ENCODE measurements around the gene MRE11. TPM values are rescaled to one million over a fixed set of nuclear protein-coding genes. Genes with fewer than 3 reads are reported as not detected.

Gene MRE11
- total RNA-seq, 3 donors from 2014 or later: 18.1 to 33.1 (median 22.3) TPM

- intact Hi-C loops (cut with DNase I; ENCODE audit: low total_unique reads): no loop called here
- Histone ChIP-seq H3K9me3 (no peaks in the 10 kb centered on the region), H3K27ac (no peak overlapping the region), H3K27me3 (peaks cover 0 to 16% of the 10 kb centered on the region in 2 donors), H3K4me1 (no peaks in the 10 kb centered on the region), H3K4me3 (no peak overlapping the region), H3K36me3 (no peaks in the 10 kb centered on the region)
- DNase-seq (ENCODE audit: low spot score in 2 of 2): no peak
- no peak for TF ChIP-seq POLR2AphosphoS5 (IDR thresholded peaks at IDR 0.05)
- no peak for TF ChIP-seq POLR2A (IDR thresholded peaks at IDR 0.05)
- TF ChIP-seq CTCF (IDR thresholded peaks at IDR 0.05): no peak
Measured at GRCh38 chr11:94405062-94405833, 88.4 kb downstream of the MRE11 start.

- Histone ChIP-seq H3K4me3 (no peak overlapping the region), H3K36me3 (no peaks in the 10 kb centered on the region), H3K27ac (no peak overlapping the region), H3K27me3 (peaks cover 0 to 33% of the 10 kb centered on the region in 2 donors), H3K4me1 (no peaks in the 10 kb centered on the region), H3K9me3 (no peaks in the 10 kb centered on the region)
- intact Hi-C loops (cut with DNase I; ENCODE audit: low total_unique reads): no loop called here
- TF ChIP-seq CTCF (IDR thresholded peaks at IDR 0.05) (no peak), POLR2AphosphoS5 (IDR thresholded peaks at IDR 0.05) (no peak), POLR2A (IDR thresholded peaks at IDR 0.05) (no peak)
- DNase-seq (ENCODE audit: low spot score in 2 of 2): no peak
Measured at GRCh38 chr11:94402355-94402754, 91.3 kb downstream of the MRE11 start.

- intact Hi-C loops (cut with DNase I; ENCODE audit: low total_unique reads): no loop called here
- H3K4me3 ChIP-seq: peak overlapping the region; percentile 5 to 60 (median 32)
- H3K27me3 ChIP-seq: peaks cover 0 to 33% of the 10 kb centered on the region in 2 donors
- no peak for TF ChIP-seq CTCF (IDR thresholded peaks at IDR 0.05)
- TF ChIP-seq POLR2AphosphoS5 (IDR thresholded peaks at IDR 0.05): no peak
- TF ChIP-seq POLR2A (IDR thresholded peaks at IDR 0.05): no peak
- H3K36me3 ChIP-seq: no peaks in the 10 kb centered on the region
- H3K27ac ChIP-seq: no peak overlapping the region
- H3K9me3 ChIP-seq: no peaks in the 10 kb centered on the region
- no peak for DNase-seq (ENCODE audit: low spot score in 2 of 2)
- no peaks in the 10 kb centered on the region for H3K4me1 ChIP-seq
Measured at GRCh38 chr11:94401773-94402265, 91.8 kb downstream of the MRE11 start.

GRCh38 chr11:94400839-94401772 lies 92.5 kb downstream of the MRE11 start, which contains the start of gene GPR83:
GPR83 (minus strand) TSS chr11:94401419; CDS start chr11:94401247, 172 bp downstream.
- intact Hi-C loops (cut with DNase I; ENCODE audit: low total_unique reads): no loop called here
- H3K27ac ChIP-seq: no peak within 1 kb of the TSS

More at GRCh38 chr11:94400839-94401772, 92.5 kb downstream of the MRE11 start, which contains the start of gene GPR83:
- H3K36me3 ChIP-seq: no peaks in the 10 kb centered on the region
- H3K4me1 ChIP-seq: no peaks in the 10 kb centered on the region
- H3K27me3 ChIP-seq: peaks cover 0 to 33% of the 10 kb centered on the region in 2 donors
- H3K4me3 ChIP-seq: peak within 1 kb of the TSS; percentile 5 to 60 (median 32)
- TF ChIP-seq POLR2A (IDR thresholded peaks at IDR 0.05) (no peak), CTCF (IDR thresholded peaks at IDR 0.05) (no peak), POLR2AphosphoS5 (IDR thresholded peaks at IDR 0.05) (no peak)
- H3K9me3 ChIP-seq: no peaks in the 10 kb centered on the region
- DNase-seq (ENCODE audit: low spot score in 2 of 2): no peak
